GM20000 (cell line): ENCODE measurements around the gene C1QTNF1.

Experiments
- DNase-seq: peaks from one replicate; pipeline ENCODE4 v3.0.0; 2012; ENCODE audit warnings: low spot score
- TF ChIP-seq, protein P1 (sequence below): IDR thresholded peaks from 2 replicates; pipeline ENCODE4 v1.5.1; 2012; ENCODE audit warnings: mild to moderate bottlenecking, control low read depth; ENCODE audit errors: extremely low read depth, missing control alignments

Gene C1QTNF1

DNA sequence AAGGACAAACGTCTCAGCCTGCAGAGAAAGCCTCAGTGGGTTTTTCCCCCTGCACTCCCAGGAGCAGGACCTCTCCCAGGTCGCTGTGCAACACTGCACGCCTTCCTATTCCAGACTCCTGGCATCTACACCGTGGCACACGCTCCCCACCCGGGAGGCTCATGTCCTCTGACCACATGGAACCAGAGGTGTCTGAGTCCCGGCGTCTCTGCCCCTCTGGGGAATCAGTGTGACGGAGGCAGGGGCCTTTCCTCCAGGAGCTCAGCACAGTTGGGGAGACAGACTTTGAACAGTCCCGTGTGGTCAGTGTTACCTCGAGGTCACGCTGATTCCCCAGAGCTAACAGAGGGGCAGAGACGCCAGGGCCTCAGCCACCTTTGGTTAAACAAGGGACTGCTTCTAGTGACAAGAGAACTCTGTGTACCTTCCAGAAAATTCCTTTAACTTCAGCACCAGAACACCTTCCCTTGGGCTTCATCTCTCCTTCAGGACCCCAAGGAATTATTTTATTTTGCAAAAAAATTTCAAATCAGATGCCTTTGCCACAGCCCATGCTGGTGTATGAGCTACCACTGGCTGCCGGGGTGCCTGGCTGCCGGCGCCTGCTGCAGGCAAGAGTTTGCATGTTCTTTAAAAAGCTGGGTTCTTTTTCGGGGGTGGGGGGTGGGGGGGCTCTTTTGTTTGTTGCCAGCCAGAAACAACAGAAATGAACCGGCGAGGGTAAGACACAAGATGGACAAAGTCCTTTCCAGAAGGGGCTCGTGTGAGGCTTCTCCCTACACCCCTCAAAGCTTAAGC, 21.0 kb upstream of the C1QTNF1 start:
- no peak for DNase-seq
- TF ChIP-seq, protein P1, sequence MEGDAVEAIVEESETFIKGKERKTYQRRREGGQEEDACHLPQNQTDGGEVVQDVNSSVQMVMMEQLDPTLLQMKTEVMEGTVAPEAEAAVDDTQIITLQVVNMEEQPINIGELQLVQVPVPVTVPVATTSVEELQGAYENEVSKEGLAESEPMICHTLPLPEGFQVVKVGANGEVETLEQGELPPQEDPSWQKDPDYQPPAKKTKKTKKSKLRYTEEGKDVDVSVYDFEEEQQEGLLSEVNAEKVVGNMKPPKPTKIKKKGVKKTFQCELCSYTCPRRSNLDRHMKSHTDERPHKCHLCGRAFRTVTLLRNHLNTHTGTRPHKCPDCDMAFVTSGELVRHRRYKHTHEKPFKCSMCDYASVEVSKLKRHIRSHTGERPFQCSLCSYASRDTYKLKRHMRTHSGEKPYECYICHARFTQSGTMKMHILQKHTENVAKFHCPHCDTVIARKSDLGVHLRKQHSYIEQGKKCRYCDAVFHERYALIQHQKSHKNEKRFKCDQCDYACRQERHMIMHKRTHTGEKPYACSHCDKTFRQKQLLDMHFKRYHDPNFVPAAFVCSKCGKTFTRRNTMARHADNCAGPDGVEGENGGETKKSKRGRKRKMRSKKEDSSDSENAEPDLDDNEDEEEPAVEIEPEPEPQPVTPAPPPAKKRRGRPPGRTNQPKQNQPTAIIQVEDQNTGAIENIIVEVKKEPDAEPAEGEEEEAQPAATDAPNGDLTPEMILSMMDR = no peak

GRCh38 chr17:79003661-79004411, 20.1 kb upstream of the C1QTNF1 start:
- DNase-seq = no peak
- TF ChIP-seq, protein P1 = no peak

DNA sequence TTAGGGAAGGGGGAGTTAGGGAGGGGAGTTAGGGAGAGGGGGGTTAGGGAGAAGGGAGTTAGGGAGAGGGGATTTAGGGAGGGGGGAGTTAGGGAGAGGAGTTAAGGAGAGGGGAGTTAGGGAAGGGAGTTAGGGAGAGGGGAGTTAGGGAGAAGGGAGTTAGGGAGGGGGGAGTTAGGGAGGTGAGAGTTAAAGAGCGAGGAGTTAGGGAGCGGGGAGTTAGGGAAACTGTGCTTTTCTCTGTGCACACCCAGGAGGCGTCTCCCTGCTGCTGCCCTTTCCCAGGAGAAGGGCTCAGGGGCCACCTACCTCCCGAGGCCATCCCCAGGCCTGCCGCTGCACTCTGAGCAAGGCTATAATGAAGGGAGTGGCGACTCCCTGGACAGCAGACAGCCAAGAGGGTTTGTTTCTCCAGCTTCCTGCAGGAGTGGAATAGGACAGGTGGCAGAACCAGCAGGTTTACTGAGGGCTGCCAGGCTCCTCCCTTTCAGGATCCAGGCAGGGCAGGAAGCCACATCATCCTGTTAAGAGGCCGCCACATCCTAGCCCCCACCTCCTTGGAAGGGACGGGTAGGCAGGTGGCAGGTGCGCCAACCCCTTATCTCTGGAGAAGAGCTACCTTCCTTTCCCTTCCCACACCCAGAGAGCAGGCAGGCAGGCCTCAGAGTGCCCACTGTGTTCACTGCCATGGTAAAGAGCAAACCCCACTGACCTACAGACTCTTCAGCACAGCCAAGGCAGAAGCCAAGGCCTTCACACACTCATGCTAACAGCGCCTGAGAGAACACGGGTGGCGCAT, 18.7 kb upstream of the C1QTNF1 start:
- no peak for DNase-seq

GRCh38 chr17:79006046-79006445, 17.9 kb upstream of the C1QTNF1 start:
- DNase-seq = no peak
- TF ChIP-seq, protein P1 = no peak

More for the DNA sequence above, 18.7 kb upstream of the C1QTNF1 start:
- TF ChIP-seq, protein P1 = no peak

DNA sequence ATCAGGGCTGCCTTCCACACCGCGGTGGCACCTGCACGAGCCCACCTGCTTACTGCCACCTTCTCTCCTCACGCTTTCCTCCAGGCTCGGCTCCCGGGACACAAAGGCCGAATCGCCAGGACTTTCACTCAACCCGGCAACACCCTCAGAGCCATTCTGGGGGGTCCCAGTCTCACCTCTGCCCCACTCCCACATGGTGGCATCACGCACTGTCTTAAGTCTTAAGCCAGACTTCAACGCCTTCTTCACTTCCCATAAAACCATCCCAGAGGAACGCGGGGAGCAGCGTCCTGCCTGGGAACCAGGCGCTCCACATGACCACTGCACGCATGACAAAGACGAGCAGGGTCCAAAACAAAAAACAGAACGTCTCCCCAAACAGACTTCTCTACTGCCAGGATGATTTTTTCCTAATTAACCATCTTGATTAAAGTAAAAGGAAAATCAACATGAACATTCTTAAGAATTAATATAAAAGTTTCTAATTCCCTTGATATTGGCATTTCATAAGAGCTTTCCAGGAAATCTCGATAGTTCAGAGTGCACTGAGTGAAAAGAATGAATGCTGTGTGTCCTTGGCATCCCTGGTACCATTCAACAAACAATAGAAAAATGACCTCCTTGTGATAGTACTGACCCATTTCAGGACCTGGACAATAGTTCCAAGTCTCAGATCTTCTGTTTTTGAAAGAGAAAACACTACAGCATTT, 17.0 kb upstream of the C1QTNF1 start:
- no peak for DNase-seq
- TF ChIP-seq, protein P1 = no peak

GRCh38 chr17:79007504-79008381, 16.2 kb upstream of the C1QTNF1 start:
- no peak for DNase-seq
- TF ChIP-seq, protein P1 = no peak
